HG03139 (cell line): ENCODE measurements around the gene KCTD20.
"Not testable (repeated sequence)": the region's sequence is repeated elsewhere in the genome, so short reads cannot be mapped to it uniquely, and the experiment has no call there.

Source experiments
- ATAC-seq: cut with Tn5 transposase; IDR thresholded peaks from one replicate; pipeline ENCODE4 v1.9.1; 2021; ENCODE audit not compliant: unreplicated experiment

Gene KCTD20

GRCh38 chr6:36442671-36443470 lies at the start of gene KCTD20, which contains the start of gene PXT1:
KCTD20 (plus strand) TSS chr6:36443000; CDS start chr6:36470098, 27,098 bp downstream.
PXT1 (minus strand) TSS chr6:36442854; CDS start chr6:36426082, 16,772 bp downstream.
- ATAC-seq: peak; percentile 70

GRCh38 chr6:36399970-36400369 lies 42.8 kb upstream of the KCTD20 start:
- ATAC-seq: no peak

GRCh38 chr6:36402481-36402880 lies 40.3 kb upstream of the KCTD20 start:
- ATAC-seq: no peak

GRCh38 chr6:36404164-36404563 lies 38.6 kb upstream of the KCTD20 start:
- ATAC-seq: no peak

- not testable (repeated sequence) for ATAC-seq
These were observed 33.1 kb upstream of the KCTD20 start for GRCh38 chr6:36409718-36410117.

- no peak for ATAC-seq
These were observed 29.0 kb upstream of the KCTD20 start for GRCh38 chr6:36413489-36414480.

GRCh38 chr6:36414481-36414880 lies 28.3 kb upstream of the KCTD20 start:
- no peak for ATAC-seq

- no peak for ATAC-seq
These were observed 24.2 kb upstream of the KCTD20 start for GRCh38 chr6:36418558-36418957.

- no peak for ATAC-seq
These were observed 23.5 kb upstream of the KCTD20 start for GRCh38 chr6:36419310-36419709.

GRCh38 chr6:36422714-36423100 lies 20.1 kb upstream of the KCTD20 start:
- ATAC-seq: no peak

- peak; percentile 91 for ATAC-seq
These were observed 19.5 kb upstream of the KCTD20 start for GRCh38 chr6:36423101-36423824.

- ATAC-seq: no peak
These were observed 16.2 kb upstream of the KCTD20 start for GRCh38 chr6:36426622-36427021.

- no peak for ATAC-seq
These were observed 13.9 kb upstream of the KCTD20 start for GRCh38 chr6:36428911-36429310.

- no peak for ATAC-seq
These were observed 12.4 kb upstream of the KCTD20 start for GRCh38 chr6:36430351-36430750.

GRCh38 chr6:36431197-36431596 lies 11.6 kb upstream of the KCTD20 start:
- no peak for ATAC-seq

- ATAC-seq: no peak
These were observed 10.6 kb upstream of the KCTD20 start for GRCh38 chr6:36432151-36432671.

- no peak for ATAC-seq
These were observed 6.3 kb upstream of the KCTD20 start for GRCh38 chr6:36436466-36436865.

GRCh38 chr6:36441307-36441894 lies 1.4 kb upstream of the KCTD20 start:
- peak; percentile 48 for ATAC-seq

GRCh38 chr6:36442103-36442670 lies 613 bp upstream of the KCTD20 start:
- ATAC-seq: no peak
